Measurements from ENCODE around the gene STK4.

GRCh38 chr20:44938637-44939036 is 27.7 kb upstream of the STK4 start:
- TF ChIP-seq POLR2A (IDR thresholded peaks at IDR 0.05) (no peak), CTCF (IDR thresholded peaks at IDR 0.05) (no peak), EP300 (IDR thresholded peaks at IDR 0.05) (no peak)

All from ovary (tissue), 3 donors.